Adrenal gland (tissue), 5 donors: ENCODE measurements around the gene VAC14.

ENCODE experiments used
- CTCF ChIP-seq, 6 experiments: fragments of 450-650 bp in 4 of 6; fragments of 200-600 bp in 2 of 6; sonication (generic) in 1 of 6; IDR thresholded peaks; 1 replicate in 5 of 6; 2 replicates in 1 of 6; pipeline versions ENCODE4 v1.5.1 to v1.8.0; 2016 to 2021; ENCODE audit warnings: antibody characterized with exemption in 6 of 6, mild to moderate bottlenecking in 2 of 6, moderate library complexity in 1 of 6
- POLR2A ChIP-seq, 2 donors: fragments of 450-650 bp; IDR thresholded peaks; one replicate each; pipeline ENCODE4 v1.6.1; 2017; ENCODE audit warnings: antibody characterized with exemption in 2 of 2, mild to moderate bottlenecking in 2 of 2, moderate library complexity in 1 of 2
- donor health status: DM: no; HTN: no; CAD: no.

- TF ChIP-seq CTCF (IDR thresholded peaks at IDR 0.05) (no peak), POLR2A (IDR thresholded peaks at IDR 0.05) (no peak)
These were observed 34.3 kb downstream of the VAC14 start for GRCh38 chr16:70766658-70767057.
